ENCODE data around the gene DPH1. TPM values are rescaled to one million over a fixed set of nuclear protein-coding genes. Genes with fewer than 3 reads are reported as not detected.
A peak's percentile ranks its signal among the peaks of the same experiment; 100 is the strongest.

DPH1 gene
- total and polyA plus RNA-seq, 2 donors: 17.4 to 36.5 TPM

GRCh38 chr17:2071455-2072281 lies 41.7 kb downstream of the DPH1 start:
- WGBS: 38% methylated on average over 31 of the region's 31 CpGs
- no peaks in the 10 kb centered on the region for H3K36me3 ChIP-seq (ENCODE audit: insufficient read depth)
- H3K4me1 ChIP-seq (ENCODE audit: insufficient read depth): no peaks in the 10 kb centered on the region
- no peak overlapping the region for H3K4me3 ChIP-seq (ENCODE audit: low read depth, low read length)
- H3K27ac ChIP-seq (ENCODE audit: low read depth): peak overlapping the region; percentile 87
- DNase-seq (ENCODE audit: extremely low spot score): no peak

- WGBS: 81% methylated on average over 10 of the region's 10 CpGs
- DNase-seq (ENCODE audit: extremely low spot score): no peak
- Histone ChIP-seq H3K4me1 (ENCODE audit: insufficient read depth) (no peaks in the 10 kb centered on the region), H3K4me3 (ENCODE audit: low read depth, low read length) (no peak overlapping the region), H3K27ac (ENCODE audit: low read depth) (peak overlapping the region; percentile 28), H3K36me3 (ENCODE audit: insufficient read depth) (no peaks in the 10 kb centered on the region)
Measured at GRCh38 chr17:2074919-2075318, 45.0 kb downstream of the DPH1 start.

- WGBS: 46% methylated on average over 13 of the region's 13 CpGs
- no peak for DNase-seq (ENCODE audit: extremely low spot score)
- Histone ChIP-seq H3K4me1 (ENCODE audit: insufficient read depth) (no peaks in the 10 kb centered on the region), H3K36me3 (ENCODE audit: insufficient read depth) (no peaks in the 10 kb centered on the region), H3K4me3 (ENCODE audit: low read depth, low read length) (no peak overlapping the region), H3K27ac (ENCODE audit: low read depth) (peak overlapping the region; percentile 58)
Measured at GRCh38 chr17:2075336-2076086, 45.6 kb downstream of the DPH1 start.

- DNase-seq (ENCODE audit: extremely low spot score): no peak
- H3K36me3 ChIP-seq (ENCODE audit: insufficient read depth): no peaks in the 10 kb centered on the region
- H3K4me3 ChIP-seq (ENCODE audit: low read depth, low read length): no peak overlapping the region
- H3K4me1 ChIP-seq (ENCODE audit: insufficient read depth): no peaks in the 10 kb centered on the region
- WGBS: 41% methylated on average over 17 of the region's 17 CpGs
- peak overlapping the region; percentile 58 for H3K27ac ChIP-seq (ENCODE audit: low read depth)
Measured at GRCh38 chr17:2076087-2076984, 46.4 kb downstream of the DPH1 start.

- no peak overlapping the region for H3K27ac ChIP-seq (ENCODE audit: low read depth)
- no peak for DNase-seq (ENCODE audit: extremely low spot score)
- WGBS: 56% methylated on average over 8 of the region's 8 CpGs
- no peaks in the 10 kb centered on the region for H3K36me3 ChIP-seq (ENCODE audit: insufficient read depth)
- no peaks in the 10 kb centered on the region for H3K4me1 ChIP-seq (ENCODE audit: insufficient read depth)
- H3K4me3 ChIP-seq (ENCODE audit: low read depth, low read length): no peak overlapping the region
Measured at GRCh38 chr17:2077040-2077439, 47.1 kb downstream of the DPH1 start.

GRCh38 chr17:2081564-2081963 lies 51.6 kb downstream of the DPH1 start:
- DNase-seq (ENCODE audit: extremely low spot score): no peak
- Histone ChIP-seq H3K4me3 (ENCODE audit: low read depth, low read length) (no peak overlapping the region), H3K27ac (ENCODE audit: low read depth) (no peak overlapping the region), H3K4me1 (ENCODE audit: insufficient read depth) (no peaks in the 10 kb centered on the region), H3K36me3 (ENCODE audit: insufficient read depth) (no peaks in the 10 kb centered on the region)
- WGBS: 66% methylated on average over 9 of the region's 9 CpGs

GRCh38 chr17:2082003-2082781 lies 52.2 kb downstream of the DPH1 start:
- DNase-seq (ENCODE audit: extremely low spot score): no peak
- WGBS: 63% methylated on average over 9 of the region's 9 CpGs
- H3K4me3 ChIP-seq (ENCODE audit: low read depth, low read length): no peak overlapping the region
- no peaks in the 10 kb centered on the region for H3K36me3 ChIP-seq (ENCODE audit: insufficient read depth)
- no peaks in the 10 kb centered on the region for H3K4me1 ChIP-seq (ENCODE audit: insufficient read depth)
- H3K27ac ChIP-seq (ENCODE audit: low read depth): peak overlapping the region; percentile 28

GRCh38 chr17:2083613-2084035 lies 53.7 kb downstream of the DPH1 start:
- no peaks in the 10 kb centered on the region for H3K4me1 ChIP-seq (ENCODE audit: insufficient read depth)
- H3K27ac ChIP-seq (ENCODE audit: low read depth): peak overlapping the region; percentile 66
- WGBS: 44% methylated on average over 7 of the region's 7 CpGs
- no peak for DNase-seq (ENCODE audit: extremely low spot score)
- H3K36me3 ChIP-seq (ENCODE audit: insufficient read depth): no peaks in the 10 kb centered on the region
- no peak overlapping the region for H3K4me3 ChIP-seq (ENCODE audit: low read depth, low read length)

- Histone ChIP-seq H3K4me1 (ENCODE audit: insufficient read depth) (no peaks in the 10 kb centered on the region), H3K4me3 (ENCODE audit: low read depth, low read length) (no peak overlapping the region), H3K36me3 (ENCODE audit: insufficient read depth) (no peaks in the 10 kb centered on the region), H3K27ac (ENCODE audit: low read depth) (peak overlapping the region; percentile 66)
- DNase-seq (ENCODE audit: extremely low spot score): no peak
- 41% methylated on average over 8 of the region's 8 CpGs for WGBS
Measured at GRCh38 chr17:2084036-2084765, 54.2 kb downstream of the DPH1 start.

- Histone ChIP-seq H3K36me3 (ENCODE audit: insufficient read depth) (no peaks in the 10 kb centered on the region), H3K27ac (ENCODE audit: low read depth) (peak overlapping the region; percentile 66), H3K4me3 (ENCODE audit: low read depth, low read length) (no peak overlapping the region), H3K4me1 (ENCODE audit: insufficient read depth) (no peaks in the 10 kb centered on the region)
- 39% methylated on average over 13 of the region's 13 CpGs for WGBS
- DNase-seq (ENCODE audit: extremely low spot score): no peak
Measured at GRCh38 chr17:2084766-2085647, 55.1 kb downstream of the DPH1 start.

GRCh38 chr17:2085648-2085949 lies 55.6 kb downstream of the DPH1 start:
- no peaks in the 10 kb centered on the region for H3K36me3 ChIP-seq (ENCODE audit: insufficient read depth)
- DNase-seq (ENCODE audit: extremely low spot score): no peak

GRCh38 chr17:2086306-2086705 lies 56.4 kb downstream of the DPH1 start:
- no peaks in the 10 kb centered on the region for H3K4me1 ChIP-seq (ENCODE audit: insufficient read depth)
- DNase-seq (ENCODE audit: extremely low spot score): no peak
- H3K4me3 ChIP-seq (ENCODE audit: low read depth, low read length): no peak overlapping the region
- H3K36me3 ChIP-seq (ENCODE audit: insufficient read depth): no peaks in the 10 kb centered on the region
- WGBS: 74% methylated on average over 3 of the region's 3 CpGs
- H3K27ac ChIP-seq (ENCODE audit: low read depth): peak overlapping the region; percentile 42

More at GRCh38 chr17:2085648-2085949, 55.6 kb downstream of the DPH1 start:
- Histone ChIP-seq H3K4me3 (ENCODE audit: low read depth, low read length) (no peak overlapping the region), H3K27ac (ENCODE audit: low read depth) (peak overlapping the region; percentile 53), H3K4me1 (ENCODE audit: insufficient read depth) (no peaks in the 10 kb centered on the region)
- 41% methylated on average over 5 of the region's 5 CpGs for WGBS
